Lung (tissue), 12 donors: ENCODE results near the gene DSP. TPM values are rescaled to one million over a fixed set of nuclear protein-coding genes. Genes with fewer than 3 reads are reported as not detected.

Experiments
- ATAC-seq: fragments of 200-7000 bp; cut with Tn5 transposase; one replicate; pipeline ENCODE4 v1.9.1; 2020; ENCODE audit warnings: moderate number of reproducible peaks; ENCODE audit not compliant: insufficient read depth, low FRiP score
- DNase-seq, 3 donors: peaks; one replicate each; pipeline ENCODE4 v3.0.0-alpha.2; 2013 to 2017
- H3K27ac ChIP-seq, 2 donors: one replicate each; pipeline ENCODE4 v1.5.1; 2013; ENCODE audit warnings: mild to moderate bottlenecking in 2 of 2, moderate library complexity in 2 of 2, control low read depth in 1 of 2, inconsistent platforms in 1 of 2, low read depth in 1 of 2, low read length in 1 of 2
- H3K27me3 ChIP-seq, 3 donors: one replicate each; pipeline ENCODE4 v1.5.1; 2013; ENCODE audit warnings: low read length in 2 of 3; ENCODE audit not compliant: control insufficient read depth in 3 of 3, insufficient read depth in 3 of 3
- H3K36me3 ChIP-seq, 4 donors: one replicate each; pipeline ENCODE4 v1.5.1; 2013; ENCODE audit warnings: low read length in 4 of 4, mild to moderate bottlenecking in 1 of 4, moderate library complexity in 1 of 4; ENCODE audit not compliant: control insufficient read depth in 4 of 4, insufficient read depth in 4 of 4
- H3K4me1 ChIP-seq, 5 donors: one replicate each; pipeline ENCODE4 v1.5.1; 2013; ENCODE audit warnings: low read length in 5 of 5, mild to moderate bottlenecking in 2 of 5, moderate library complexity in 1 of 5; ENCODE audit not compliant: control insufficient read depth in 5 of 5, insufficient read depth in 5 of 5
- H3K4me3 ChIP-seq: one replicate; pipeline ENCODE4 v1.5.1; 2013; ENCODE audit warnings: mild to moderate bottlenecking, control low read depth, moderate library complexity
- H3K9ac ChIP-seq, 2 donors: one replicate each; pipeline ENCODE4 v1.5.1; 2013; ENCODE audit warnings: low read length in 2 of 2, control low read depth in 1 of 2; ENCODE audit not compliant: insufficient read depth in 1 of 2
- H3K9me3 ChIP-seq, 4 donors: one replicate each; pipeline ENCODE4 v1.5.1; 2013; ENCODE audit warnings: low read length in 3 of 4, mild to moderate bottlenecking in 1 of 4, moderate library complexity in 1 of 4; ENCODE audit not compliant: control insufficient read depth in 4 of 4, insufficient read depth in 3 of 4
- WGBS, 2 donors: extraction: QIAGEN DNeasy Blood & Tissue Kit; methylation state at CpG; one replicate each; pipeline ENCODE4 v1.1.7; 2013; 5-methylcytosine and 5-hydroxymethylcytosine counted together
- polyA plus RNA-seq, 2 donors: library from polyadenylated mRNA; stranded (reverse); fragments of 200-250 nt; gene quantifications; one replicate each; pipeline ENCODE4 v1.2.1, GENCODE V29; 2013
- total RNA-seq, 2 donors: library from RNA; depleted of rRNA in 1 of 2; stranded (reverse); fragments of >200 nt in 1 of 2; gene quantifications; one replicate each; pipeline ENCODE4 v1.2.1, GENCODE V29; 2014 to 2021
- TF ChIP-seq, protein P1 (sequence below): IDR thresholded peaks from 2 replicates; pipeline ENCODE4 v1.5.1; 2012; ENCODE audit warnings: mild to moderate bottlenecking; ENCODE audit errors: control extremely low read depth, extremely low read depth
- donor health status: control.
- donor health status: control.
- donor health status: Bipolar disorder and iron deficiency.
- donor health status: healthy.
- donor health status: DM: yes; HTN: yes; CAD: no.

The DSP gene
- total and polyA plus RNA-seq, 4 donors, result 2.9 to 73.2 (median 19.4) TPM

DNA sequence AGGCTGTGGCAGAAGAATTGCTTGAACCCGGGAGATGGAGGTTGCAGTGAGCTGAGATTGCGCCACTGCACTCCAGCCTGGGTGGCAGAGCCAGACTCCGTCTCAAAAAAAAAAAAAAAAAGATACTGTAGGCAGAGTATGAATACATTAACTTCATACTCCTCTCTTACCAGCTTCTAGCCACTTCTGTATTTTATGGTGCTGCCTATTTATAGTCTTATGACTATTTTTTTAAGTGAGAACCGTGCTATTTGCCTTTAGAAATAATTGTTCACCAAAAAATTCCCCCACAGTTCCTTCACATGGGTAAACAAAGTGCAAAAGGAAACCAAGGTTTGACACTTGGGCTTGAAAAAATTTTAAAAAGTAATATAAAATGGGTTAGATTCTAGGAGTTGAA is 47.0 kb downstream of the DSP start:
- H3K27me3 ChIP-seq, result peaks cover 0 to 2% (median 0%) of the 10 kb centered on the region in 3 donors
- TF ChIP-seq, protein P1, sequence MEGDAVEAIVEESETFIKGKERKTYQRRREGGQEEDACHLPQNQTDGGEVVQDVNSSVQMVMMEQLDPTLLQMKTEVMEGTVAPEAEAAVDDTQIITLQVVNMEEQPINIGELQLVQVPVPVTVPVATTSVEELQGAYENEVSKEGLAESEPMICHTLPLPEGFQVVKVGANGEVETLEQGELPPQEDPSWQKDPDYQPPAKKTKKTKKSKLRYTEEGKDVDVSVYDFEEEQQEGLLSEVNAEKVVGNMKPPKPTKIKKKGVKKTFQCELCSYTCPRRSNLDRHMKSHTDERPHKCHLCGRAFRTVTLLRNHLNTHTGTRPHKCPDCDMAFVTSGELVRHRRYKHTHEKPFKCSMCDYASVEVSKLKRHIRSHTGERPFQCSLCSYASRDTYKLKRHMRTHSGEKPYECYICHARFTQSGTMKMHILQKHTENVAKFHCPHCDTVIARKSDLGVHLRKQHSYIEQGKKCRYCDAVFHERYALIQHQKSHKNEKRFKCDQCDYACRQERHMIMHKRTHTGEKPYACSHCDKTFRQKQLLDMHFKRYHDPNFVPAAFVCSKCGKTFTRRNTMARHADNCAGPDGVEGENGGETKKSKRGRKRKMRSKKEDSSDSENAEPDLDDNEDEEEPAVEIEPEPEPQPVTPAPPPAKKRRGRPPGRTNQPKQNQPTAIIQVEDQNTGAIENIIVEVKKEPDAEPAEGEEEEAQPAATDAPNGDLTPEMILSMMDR, result no peak
- no peak overlapping the region for H3K4me3 ChIP-seq
- no peak for ATAC-seq
- peaks cover 0 to 5% (median 0%) of the 10 kb centered on the region in 4 donors for H3K36me3 ChIP-seq
- DNase-seq, result no peak
- WGBS, 2 donors, result 65 to 67% methylated on average over 4 of the region's 4 CpGs
- H3K27ac ChIP-seq, result no peak overlapping the region
- H3K9me3 ChIP-seq, result peaks cover 0 to 4% (median 0%) of the 10 kb centered on the region in 4 donors
- peaks cover 0 to 11% (median 2%) of the 10 kb centered on the region in 5 donors for H3K4me1 ChIP-seq
- H3K9ac ChIP-seq, result no peak overlapping the region

DNA sequence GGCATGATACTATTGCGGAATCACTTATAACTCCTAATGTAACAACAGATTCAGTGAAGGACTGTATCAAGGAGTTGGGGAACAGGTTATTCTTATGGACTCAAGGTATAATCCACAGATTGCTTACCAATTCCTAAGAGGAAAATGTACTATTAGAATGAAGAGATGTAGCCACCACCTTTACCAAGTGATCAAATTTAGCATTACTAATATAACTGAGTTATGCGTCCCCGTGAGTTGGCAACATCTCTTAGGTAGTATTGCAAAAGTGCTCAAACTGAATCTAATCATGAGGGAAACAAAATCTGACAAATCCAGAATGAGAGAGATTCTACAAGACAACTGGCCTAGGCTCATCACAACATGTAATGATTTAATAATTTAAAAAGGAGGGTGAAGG is 47.8 kb downstream of the DSP start:
- H3K4me1 ChIP-seq, result peaks cover 0 to 11% (median 2%) of the 10 kb centered on the region in 5 donors
- no peak for DNase-seq
- no peak overlapping the region for H3K27ac ChIP-seq
- TF ChIP-seq, protein P1, result no peak
- H3K9me3 ChIP-seq, result peaks cover 0 to 4% (median 0%) of the 10 kb centered on the region in 4 donors
- H3K9ac ChIP-seq, result peak overlapping the region in 1 of 2 donors; percentile 69
- no peak for ATAC-seq
- peaks cover 0 to 2% (median 0%) of the 10 kb centered on the region in 3 donors for H3K27me3 ChIP-seq
- no peak overlapping the region for H3K4me3 ChIP-seq
- peaks cover 0 to 2% (median under 1%) of the 10 kb centered on the region in 4 donors for H3K36me3 ChIP-seq
- WGBS, 2 donors, result 79 to 81% methylated on average over 3 of the region's 3 CpGs

DNA sequence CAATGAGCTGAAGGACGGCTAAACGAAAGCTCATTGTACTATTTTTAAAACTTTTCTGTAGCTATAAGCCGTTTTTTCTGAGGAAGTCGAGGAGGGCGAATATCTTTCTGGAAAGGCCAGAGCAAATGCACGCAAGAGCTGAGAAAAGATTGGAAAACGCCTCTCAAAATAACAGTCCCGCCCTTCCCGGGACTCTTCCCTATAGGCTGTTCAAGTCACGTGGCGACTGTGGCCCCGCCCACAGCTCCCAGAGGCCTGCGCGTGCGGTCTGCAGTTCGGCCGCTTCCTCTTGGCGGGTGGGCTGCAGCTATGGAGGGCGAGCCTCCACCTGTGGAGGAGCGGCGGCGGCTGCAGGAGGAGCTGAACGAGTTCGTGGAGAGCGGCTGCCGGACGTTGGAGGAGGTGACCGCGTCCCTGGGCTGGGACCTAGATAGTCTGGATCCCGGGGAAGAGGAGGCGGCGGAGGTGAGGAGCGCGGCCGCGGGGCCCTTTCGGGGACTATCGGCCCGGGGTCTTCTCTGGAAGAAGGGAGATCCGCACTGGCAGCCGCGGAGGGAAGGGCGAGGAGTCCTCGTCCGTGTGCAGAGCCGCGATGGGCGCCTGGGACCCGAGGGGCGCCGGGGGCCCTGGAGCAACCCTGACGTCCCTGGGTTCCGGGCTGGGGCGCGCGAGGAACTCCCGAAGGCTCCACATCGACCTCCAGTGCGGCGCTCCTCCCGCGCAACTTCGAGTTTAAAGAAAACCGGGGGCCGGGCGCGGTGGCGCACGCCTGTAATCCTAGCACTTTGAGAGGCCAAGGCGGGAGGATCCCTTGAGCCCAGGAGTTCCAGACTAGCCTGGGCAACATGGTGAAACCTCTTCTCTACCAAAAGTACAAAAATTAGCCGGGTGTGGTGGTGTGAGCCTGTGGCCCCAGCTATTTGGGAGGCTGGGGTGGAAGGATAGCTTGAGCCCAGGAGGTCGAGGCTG is 48.8 kb downstream of the DSP start, which contains the start of gene SNRNP48:
SNRNP48 (plus strand) TSS at position 250 of the 969 bp plus-strand sequence; CDS start at position 310, 60 bp downstream.
- Histone ChIP-seq H3K9ac (peak within 1 kb of the TSS; percentile 53 to 69), H3K36me3 (peaks cover 0 to 11% (median 3%) of the 10 kb centered on the region in 4 donors), H3K9me3 (peaks cover 0 to 1% (median 0%) of the 10 kb centered on the region in 4 donors), H3K27me3 (no peaks in the 10 kb centered on the region), H3K4me3 (peak within 1 kb of the TSS; percentile 87), H3K4me1 (peaks cover 0 to 11% (median 2%) of the 10 kb centered on the region in 5 donors), H3K27ac (peak within 1 kb of the TSS; percentile 67 to 87)
- peak; percentile 99 for ATAC-seq
- TF ChIP-seq, protein P1, result no peak
- 1% methylated on average over 63 to 72 of the region's 72 CpGs for WGBS, 2 donors
- DNase-seq, result peak; percentile 95 to 98 (median 97)
